Adrenal gland (tissue), 12 donors: ENCODE results near the gene ARHGEF17. TPM values are rescaled to one million over a fixed set of nuclear protein-coding genes. Genes with fewer than 3 reads are reported as not detected.

Source experiments
- DNase-seq, 7 donors: peaks; one replicate each; pipeline ENCODE4 v3.0.0-alpha.2; 2019 to 2020
- H3K27ac ChIP-seq, 5 donors: fragments of 200-600 bp; sonication (generic) in 4 of 5; 1 replicate in 3 of 5; 2 replicates in 2 of 5; pipeline versions ENCODE4 v1.5.1 to v1.8.0; 2016 to 2020; ENCODE audit warnings: mild to moderate bottlenecking in 1 of 5
- H3K27me3 ChIP-seq: fragments of 200-600 bp; 2 replicates; pipeline ENCODE4 v1.8.0; 2021
- H3K36me3 ChIP-seq, 2 donors: fragments of 200-600 bp; replicated peaks in 1 of 2; 1 replicate in 1 of 2; 2 replicates in 1 of 2; pipeline versions ENCODE4 v1.5.1 to v1.8.0; 2018 to 2022
- H3K4me1 ChIP-seq, 2 donors: fragments of 200-600 bp; replicated peaks in 1 of 2; 1 replicate in 1 of 2; 2 replicates in 1 of 2; pipeline versions ENCODE4 v1.5.1 to v1.8.0; 2018 to 2021
- H3K4me3 ChIP-seq, 4 donors: fragments of 200-600 bp; sonication (generic) in 3 of 4; one replicate each; pipeline ENCODE4 v1.5.1; 2016 to 2018
- H3K9me3 ChIP-seq, 3 donors: fragments of 200-600 bp; sonication (generic) in 1 of 3; replicated peaks in 1 of 3; 1 replicate in 2 of 3; 2 replicates in 1 of 3; pipeline versions ENCODE4 v1.5.1 to v1.8.0; 2016 to 2021
- POLR2A ChIP-seq, 2 donors: fragments of 450-650 bp; IDR thresholded peaks; one replicate each; pipeline ENCODE4 v1.6.1; 2017; ENCODE audit warnings: antibody characterized with exemption in 2 of 2, mild to moderate bottlenecking in 2 of 2, moderate library complexity in 1 of 2
- WGBS, 4 donors: extraction: QIAGEN DNeasy Blood & Tissue Kit in 2 of 4; methylation state at CpG; one replicate each; pipeline versions ENCODE4 v1.1.5 to v1.1.7; 2013 to 2017; 5-methylcytosine and 5-hydroxymethylcytosine counted together
- intact Hi-C, 2 donors: fragments of 100-400 bp; cut with DNase I; formaldehyde crosslinking; loops; one replicate each; pipeline versions ENCODE4 v1.14.1 to v1.15.0; 2022 to 2023
- polyA plus RNA-seq, 3 donors: library from polyadenylated mRNA; stranded (reverse); fragments of 200-250 nt in 2 of 3; fragments of 350-450 nt in 1 of 3; fragmentation: Illumina TruSeq in 1 of 3; extraction: RNeasy Lipid Tissue Mini Kit (QIAGEN cat#74804) in 1 of 3; gene quantifications; one replicate each; pipeline ENCODE4 v1.2.3, GENCODE V29; 2013 to 2014
- total RNA-seq, 9 donors: library from RNA; depleted of rRNA in 4 of 9; stranded (reverse); fragments of >200 nt in 4 of 9; fragments of 120-200 nt in 1 of 9; fragmentation: NEBNext Ultra II Directional in 1 of 9; extraction: Animal tissue kit (Norgen Biotek cat#: 25700) in 1 of 9; gene quantifications; one replicate each; pipeline versions ENCODE4 v1.1.0 to v1.2.4, GENCODE V29; 2013 to 2023
- TF ChIP-seq, protein P1 (sequence below), 6 experiments: fragments of 450-650 bp in 4 of 6; fragments of 200-600 bp in 2 of 6; sonication (generic) in 1 of 6; IDR thresholded peaks; 1 replicate in 5 of 6; 2 replicates in 1 of 6; pipeline versions ENCODE4 v1.5.1 to v1.8.0; 2016 to 2021; ENCODE audit warnings: antibody characterized with exemption in 6 of 6, mild to moderate bottlenecking in 2 of 6, moderate library complexity in 1 of 6
- donor health status: healthy with polysubstance abuse.
- donor health status: Bipolar disorder and iron deficiency.
- donor health status: DM: yes; HTN: yes; CAD: no.
- donor health status: DM: no; HTN: no; CAD: no.
- donor health status: DM: no; HTN: no; CAD: no.
- donor health status: DM: yes; HTN: yes; CAD: no.

The ARHGEF17 gene
- total and polyA plus RNA-seq, 12 donors: 8.1 to 48.2 (median 20.4) TPM

DNA sequence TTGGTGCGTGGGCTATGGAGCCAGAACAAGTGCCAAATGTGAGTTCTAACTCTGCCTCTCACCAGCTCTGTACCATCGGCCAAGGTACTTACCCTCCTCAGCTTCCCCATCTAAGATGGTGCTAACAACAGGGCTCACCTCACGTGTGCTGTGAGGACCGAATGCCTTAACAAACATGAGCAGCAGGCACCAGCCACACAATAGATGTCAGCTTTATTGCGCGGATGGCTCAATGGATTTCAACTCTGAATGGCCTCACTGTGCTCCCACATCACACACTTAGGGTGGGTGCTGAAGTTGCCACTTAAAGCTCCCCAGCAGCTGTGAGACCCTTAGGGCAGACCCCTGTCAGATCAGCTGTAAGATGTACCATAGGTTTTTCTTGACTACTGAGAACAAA, 92.2 kb downstream of the ARHGEF17 start:
- H3K27me3 ChIP-seq: no peaks in the 10 kb centered on the region
- peaks cover 0 to 1% of the 10 kb centered on the region in 2 donors for H3K36me3 ChIP-seq
- no peak overlapping the region for H3K4me3 ChIP-seq
- peak in 1 of 7 donors; percentile 51 for DNase-seq
- 90 to 96% (median 94%) methylated on average over 6 of the region's 6 CpGs for WGBS, 4 donors
- H3K27ac ChIP-seq: no peak overlapping the region
- no peaks in the 10 kb centered on the region for H3K4me1 ChIP-seq
- H3K9me3 ChIP-seq: no peaks in the 10 kb centered on the region
- intact Hi-C loops: no loop called here
- TF ChIP-seq POLR2A (IDR thresholded peaks at IDR 0.05): no peak
- TF ChIP-seq, protein P1, sequence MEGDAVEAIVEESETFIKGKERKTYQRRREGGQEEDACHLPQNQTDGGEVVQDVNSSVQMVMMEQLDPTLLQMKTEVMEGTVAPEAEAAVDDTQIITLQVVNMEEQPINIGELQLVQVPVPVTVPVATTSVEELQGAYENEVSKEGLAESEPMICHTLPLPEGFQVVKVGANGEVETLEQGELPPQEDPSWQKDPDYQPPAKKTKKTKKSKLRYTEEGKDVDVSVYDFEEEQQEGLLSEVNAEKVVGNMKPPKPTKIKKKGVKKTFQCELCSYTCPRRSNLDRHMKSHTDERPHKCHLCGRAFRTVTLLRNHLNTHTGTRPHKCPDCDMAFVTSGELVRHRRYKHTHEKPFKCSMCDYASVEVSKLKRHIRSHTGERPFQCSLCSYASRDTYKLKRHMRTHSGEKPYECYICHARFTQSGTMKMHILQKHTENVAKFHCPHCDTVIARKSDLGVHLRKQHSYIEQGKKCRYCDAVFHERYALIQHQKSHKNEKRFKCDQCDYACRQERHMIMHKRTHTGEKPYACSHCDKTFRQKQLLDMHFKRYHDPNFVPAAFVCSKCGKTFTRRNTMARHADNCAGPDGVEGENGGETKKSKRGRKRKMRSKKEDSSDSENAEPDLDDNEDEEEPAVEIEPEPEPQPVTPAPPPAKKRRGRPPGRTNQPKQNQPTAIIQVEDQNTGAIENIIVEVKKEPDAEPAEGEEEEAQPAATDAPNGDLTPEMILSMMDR (IDR thresholded peaks at IDR 0.05): no peak

DNA sequence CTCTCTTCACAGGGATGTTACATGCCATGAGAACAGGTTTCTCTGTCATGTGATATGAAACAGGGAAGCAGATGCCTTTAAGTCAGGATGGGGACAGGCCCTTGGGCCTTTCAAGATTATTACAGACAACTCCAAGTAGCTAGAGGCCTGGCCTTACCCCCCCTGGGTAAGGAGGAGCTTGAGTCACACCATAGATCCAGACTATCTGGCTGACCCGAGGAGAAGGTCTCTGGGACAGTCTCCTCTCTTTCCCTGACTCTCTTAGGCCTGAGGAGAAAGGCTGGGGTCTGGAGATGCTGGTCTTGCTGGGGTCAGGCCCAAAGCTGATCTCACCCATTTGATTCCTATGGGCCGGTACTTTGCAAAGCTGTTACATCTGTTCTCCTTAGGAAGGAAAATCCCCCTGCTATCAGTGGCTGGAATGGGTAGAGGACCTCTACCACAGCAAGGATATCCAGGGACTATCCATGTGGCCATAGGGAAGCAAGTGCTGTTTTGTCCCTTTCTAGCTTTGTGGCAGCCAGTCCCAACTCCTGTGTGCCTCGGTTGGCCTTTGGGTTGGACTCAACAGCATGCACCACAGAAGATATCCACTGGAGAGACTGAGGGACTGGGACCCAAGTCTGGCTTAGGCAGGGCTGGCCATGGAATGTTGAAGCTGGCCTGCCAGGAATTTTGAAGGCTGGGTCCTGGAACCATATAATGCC, 93.3 kb downstream of the ARHGEF17 start:
- Histone ChIP-seq H3K9me3 (no peaks in the 10 kb centered on the region), H3K27me3 (no peaks in the 10 kb centered on the region), H3K36me3 (peaks cover 0 to 6% of the 10 kb centered on the region in 2 donors), H3K27ac (no peak overlapping the region), H3K4me3 (no peak overlapping the region), H3K4me1 (no peaks in the 10 kb centered on the region)
- peak in 1 of 7 donors; percentile 46 for DNase-seq
- intact Hi-C loops: no loop called here
- TF ChIP-seq, protein P1 (IDR thresholded peaks at IDR 0.05): no peak
- TF ChIP-seq POLR2A (IDR thresholded peaks at IDR 0.05): no peak
- 65 to 100% (median 83%) methylated on average over 2 to 3 of the region's 3 CpGs for WGBS, 4 donors

DNA sequence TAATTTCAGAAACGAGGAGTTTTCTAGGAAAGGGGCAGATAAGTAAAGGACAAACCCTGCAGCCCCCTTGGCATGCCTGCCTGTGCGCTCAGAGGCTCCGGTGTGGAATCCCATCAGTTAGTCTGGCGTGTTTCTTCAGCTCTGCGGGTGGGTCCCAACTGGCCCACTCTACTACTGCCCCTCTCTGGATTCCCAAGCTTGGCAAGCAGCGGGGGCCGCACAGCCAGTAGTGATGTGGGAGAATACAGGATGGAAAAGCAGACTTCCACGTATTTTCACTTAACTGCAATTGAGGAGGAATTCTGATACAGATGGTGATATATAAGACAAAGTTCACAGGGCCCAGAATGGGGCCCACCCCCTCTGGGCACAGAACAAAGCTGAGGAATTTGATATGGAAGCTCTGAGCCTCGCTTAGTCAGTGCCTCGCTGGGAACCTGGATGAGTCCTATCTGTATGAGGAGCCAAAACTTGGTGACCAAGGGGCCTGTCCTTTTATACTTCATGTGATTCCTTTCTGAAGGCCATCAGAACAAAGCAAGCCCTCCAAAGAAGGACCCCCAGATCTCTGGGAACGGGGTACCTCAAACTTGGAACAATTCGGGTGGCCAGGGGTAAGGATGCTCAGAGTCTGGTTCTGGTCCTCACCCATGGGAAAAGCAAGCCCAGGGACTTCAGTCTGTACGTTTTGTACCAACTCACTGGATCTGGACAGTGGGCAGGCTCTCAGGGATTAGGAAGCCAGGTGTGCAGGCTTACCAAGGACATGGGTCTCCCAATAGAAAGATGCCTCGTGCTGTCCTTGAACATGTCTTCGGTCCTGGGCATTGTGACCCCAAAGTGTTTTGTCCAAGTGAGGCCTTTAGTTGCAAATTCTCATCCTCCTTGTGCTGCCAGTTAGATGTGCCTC, 94.1 kb downstream of the ARHGEF17 start:
- no peak for TF ChIP-seq POLR2A (IDR thresholded peaks at IDR 0.05)
- TF ChIP-seq, protein P1 (IDR thresholded peaks at IDR 0.05): no peak
- intact Hi-C loops: no loop called here
- no peaks in the 10 kb centered on the region for H3K27me3 ChIP-seq
- H3K4me3 ChIP-seq: no peak overlapping the region
- peaks cover 0 to 14% of the 10 kb centered on the region in 2 donors for H3K36me3 ChIP-seq
- peak in 2 of 7 donors; percentile 17 to 50 for DNase-seq
- no peaks in the 10 kb centered on the region for H3K4me1 ChIP-seq
- WGBS, 4 donors: 84 to 91% (median 89%) methylated on average over 13 to 15 of the region's 15 CpGs
- H3K27ac ChIP-seq: no peak overlapping the region
- H3K9me3 ChIP-seq: no peaks in the 10 kb centered on the region

DNA sequence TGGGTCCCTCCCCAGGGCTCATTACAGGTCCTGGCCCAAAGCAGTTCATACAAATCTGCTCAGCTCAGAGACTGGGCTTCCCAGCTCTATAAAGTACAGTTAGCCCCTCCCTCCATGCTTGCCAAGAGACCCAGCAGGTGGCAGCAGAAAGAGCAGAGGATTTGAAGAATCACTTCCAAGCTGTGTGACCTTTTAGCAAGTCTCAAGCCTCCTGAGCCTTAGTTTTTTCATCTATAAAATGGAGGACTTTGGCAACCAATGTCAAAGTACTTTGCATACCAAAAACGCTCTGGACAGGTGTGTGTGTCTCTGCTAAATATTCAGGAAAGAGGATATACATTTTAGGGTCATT, 94.7 kb downstream of the ARHGEF17 start:
- H3K9me3 ChIP-seq: no peaks in the 10 kb centered on the region
- TF ChIP-seq, protein P1 (IDR thresholded peaks at IDR 0.05): no peak
- no peak for TF ChIP-seq POLR2A (IDR thresholded peaks at IDR 0.05)
- no peaks in the 10 kb centered on the region for H3K27me3 ChIP-seq
- H3K27ac ChIP-seq: no peak overlapping the region
- intact Hi-C loops: no loop called here
- DNase-seq: peak in 1 of 7 donors; percentile 55
- WGBS, 4 donors: 78 to 89% (median 86%) methylated on average over 1 of the region's 1 CpG
- no peaks in the 10 kb centered on the region for H3K4me1 ChIP-seq
- H3K36me3 ChIP-seq: peaks cover 0 to 17% of the 10 kb centered on the region in 2 donors
- H3K4me3 ChIP-seq: no peak overlapping the region
